Erythroblast (primary cell): ENCODE results near the gene SLC25A29.

ENCODE experiments used
- GATA1 ChIP-seq: IDR thresholded peaks from 2 replicates; pipeline ENCODE4 v1.6.1; 2011; ENCODE audit warnings: low read depth, mild to moderate bottlenecking, control low read depth, low read length, moderate library complexity
- POLR2A ChIP-seq: IDR thresholded peaks from 2 replicates; pipeline ENCODE4 v1.6.1; 2011; ENCODE audit warnings: mild to moderate bottlenecking, low read length

GRCh38 chr14:100287202-100287997, 18.8 kb downstream of the SLC25A29 start:
- TF ChIP-seq POLR2A, result no peak
- no peak for TF ChIP-seq GATA1
